ENCODE measurements around the gene NSD2. TPM values are rescaled to one million over a fixed set of nuclear protein-coding genes. Genes with fewer than 3 reads are reported as not detected.

NSD2 gene
- total RNA-seq, 1 experiment from 2014 or later: 69.0 TPM

GRCh38 chr4:2008671-2008920, 137.4 kb downstream of the NSD2 start:
- no peaks in the 10 kb centered on the region for H3K9me3 ChIP-seq (ENCODE audit: low read length)
- ATAC-seq (peak; percentile 15), DNase-seq (no peak)
- TF ChIP-seq EZH2phosphoT487 (IDR thresholded peaks at IDR 0.05; ENCODE audit: borderline replicate concordance, low read length) (no peak), CTCF (conservative IDR thresholded peaks at IDR 0.05; ENCODE audit: low read depth, low read length) (no peak), EZH2 (IDR thresholded peaks at IDR 0.05; ENCODE audit: low read length, unreplicated experiment) (no peak)
- H3K9ac ChIP-seq (ENCODE audit: low read length): peak overlapping the region; percentile 87
- H3F3A ChIP-seq (ENCODE audit: low read length, unreplicated experiment): no peaks in the 10 kb centered on the region
- ChIA-PET POLR2A (ENCODE audit: unreplicated experiment) (interaction anchor here (0.6 kb wide), 1 partner anchor 122 kb away, joined by 4 read pairs; no protein-coding TSS in a partner anchor), CTCF (no interaction called here)
- H4K20me1 ChIP-seq (ENCODE audit: low read length): peaks cover 16% of the 10 kb centered on the region; the same call in 1 of the 2 replicates
- no peaks in the 10 kb centered on the region for H3K36me3 ChIP-seq (ENCODE audit: low read depth, low read length)
- intact Hi-C loops (cut with micrococcal nuclease): no loop called here
- peak overlapping the region; percentile 77 for H3K4me3 ChIP-seq (ENCODE audit: low read length)
- no peaks in the 10 kb centered on the region for H3K9me2 ChIP-seq (replicated peaks; ENCODE audit: low read length)
- H3K79me2 ChIP-seq (ENCODE audit: low read length): peaks cover 50% of the 10 kb centered on the region
- peaks cover 14% of the 10 kb centered on the region for H3K4me1 ChIP-seq (ENCODE audit: insufficient read depth, low read length)
- peak overlapping the region; percentile 100 for H3K4me2 ChIP-seq (ENCODE audit: low read length)
- no TSS peak for BruUV-seq (replicated peaks)
- H2AFZ ChIP-seq (ENCODE audit: low read length): peak overlapping the region; percentile 76
- H3K27me3 ChIP-seq (ENCODE audit: low read length): no peaks in the 10 kb centered on the region
- H3K27ac ChIP-seq (ENCODE audit: low read length): no peak overlapping the region; the same call in 1 of the 2 replicates

GRCh38 chr4:2008921-2009650, 137.9 kb downstream of the NSD2 start, which contains the start of gene NELFA:
Gene NELFA, minus strand, starts transcription at chr4:2008974. Its CDS starts 15 bp downstream, at chr4:2008959.
- ChIA-PET CTCF (no interaction called here), POLR2A (ENCODE audit: unreplicated experiment) (interaction anchor here (0.6 kb wide), 1 partner anchor 121 kb away, joined by 4 read pairs; no protein-coding TSS in a partner anchor)
- peak within 1 kb of the TSS; percentile 82 for H3K27ac ChIP-seq (ENCODE audit: low read length)
- TF ChIP-seq CTCF (conservative IDR thresholded peaks at IDR 0.05; ENCODE audit: low read depth, low read length): no peak
- TF ChIP-seq EZH2 (IDR thresholded peaks at IDR 0.05; ENCODE audit: low read length, unreplicated experiment): no peak
- TF ChIP-seq EZH2phosphoT487 (IDR thresholded peaks at IDR 0.05; ENCODE audit: borderline replicate concordance, low read length): no peak
- H3K4me3 ChIP-seq (ENCODE audit: low read length): peak within 1 kb of the TSS; percentile 77
- peak within 1 kb of the TSS; percentile 87 for H3K9ac ChIP-seq (ENCODE audit: low read length)
- H3K9me2 ChIP-seq (replicated peaks; ENCODE audit: low read length): no peaks in the 10 kb centered on the region
- DNase-seq (peak; percentile 92), ATAC-seq (peak; percentile 86)
- H3K27me3 ChIP-seq (ENCODE audit: low read length): no peaks in the 10 kb centered on the region
- peaks cover 46% of the 10 kb centered on the region for H3K79me2 ChIP-seq (ENCODE audit: low read length)
- H3K4me2 ChIP-seq (ENCODE audit: low read length): peak within 1 kb of the TSS; percentile 100
- intact Hi-C loops (cut with micrococcal nuclease): no loop called here
- no peaks in the 10 kb centered on the region for H3K9me3 ChIP-seq (ENCODE audit: low read length)
- peak within 1 kb of the TSS; percentile 76 for H2AFZ ChIP-seq (ENCODE audit: low read length)
- no peaks in the 10 kb centered on the region for H3F3A ChIP-seq (ENCODE audit: low read length, unreplicated experiment)
- H4K20me1 ChIP-seq (ENCODE audit: low read length): peaks cover 16% of the 10 kb centered on the region; the same call in 1 of the 2 replicates
- peaks cover 14% of the 10 kb centered on the region for H3K4me1 ChIP-seq (ENCODE audit: insufficient read depth, low read length)
- BruUV-seq (replicated peaks): no TSS peak
- no peaks in the 10 kb centered on the region for H3K36me3 ChIP-seq (ENCODE audit: low read depth, low read length)

DNA sequence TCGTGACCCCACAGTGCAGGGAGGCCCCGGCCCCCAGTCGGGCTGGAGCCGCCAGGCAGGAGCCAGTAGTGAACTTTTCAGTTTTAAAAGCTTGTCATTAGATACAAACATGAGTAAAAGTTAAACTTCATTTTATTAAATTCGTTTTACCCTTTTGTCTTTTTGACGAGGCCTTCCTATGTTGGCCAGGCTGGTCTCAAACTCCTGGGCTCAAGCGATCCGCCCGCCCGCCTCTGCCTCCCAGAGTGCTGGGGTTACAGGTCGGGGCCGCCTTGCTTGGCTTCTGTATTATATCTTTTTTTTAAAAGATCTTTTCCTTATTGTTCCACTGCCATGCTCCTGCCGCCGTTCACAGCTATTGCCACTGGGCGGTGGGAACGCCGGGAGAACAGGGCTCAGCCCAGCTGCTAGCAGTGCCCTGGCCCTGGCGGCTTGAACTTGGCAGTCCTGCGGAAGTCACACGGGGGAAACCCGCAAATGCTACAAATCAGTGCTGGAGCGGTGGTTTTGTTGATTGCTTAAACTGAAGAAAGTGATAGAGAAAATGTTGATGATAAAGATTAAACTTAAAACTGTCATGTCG, 138.5 kb downstream of the NSD2 start:
- TF ChIP-seq EZH2phosphoT487 (IDR thresholded peaks at IDR 0.05; ENCODE audit: borderline replicate concordance, low read length): no peak
- TF ChIP-seq CTCF (conservative IDR thresholded peaks at IDR 0.05; ENCODE audit: low read depth, low read length): peak; percentile 19; the same call in 1 of the 2 replicates
- H2AFZ ChIP-seq (ENCODE audit: low read length): peak overlapping the region; percentile 76
- H3K27ac ChIP-seq (ENCODE audit: low read length): peak overlapping the region; percentile 82
- ATAC-seq (peak; percentile 66), DNase-seq (peak; percentile 55)
- no peaks in the 10 kb centered on the region for H3K27me3 ChIP-seq (ENCODE audit: low read length)
- H3K36me3 ChIP-seq (ENCODE audit: low read depth, low read length): no peaks in the 10 kb centered on the region
- peak overlapping the region; percentile 100 for H3K4me2 ChIP-seq (ENCODE audit: low read length)
- no peaks in the 10 kb centered on the region for H3F3A ChIP-seq (ENCODE audit: low read length, unreplicated experiment)
- peak overlapping the region; percentile 77 for H3K4me3 ChIP-seq (ENCODE audit: low read length)
- no peaks in the 10 kb centered on the region for H3K9me2 ChIP-seq (replicated peaks; ENCODE audit: low read length)
- H4K20me1 ChIP-seq (ENCODE audit: low read length): peaks cover 16% of the 10 kb centered on the region; the same call in 1 of the 2 replicates
- intact Hi-C loops (cut with micrococcal nuclease): no loop called here
- BruUV-seq (replicated peaks): TSS peak; percentile 50
- POLR2A ChIA-PET (ENCODE audit: unreplicated experiment): no interaction called here
- CTCF ChIA-PET: no interaction called here
- peaks cover 39% of the 10 kb centered on the region for H3K79me2 ChIP-seq (ENCODE audit: low read length)
- peaks cover 14% of the 10 kb centered on the region for H3K4me1 ChIP-seq (ENCODE audit: insufficient read depth, low read length)
- H3K9me3 ChIP-seq (ENCODE audit: low read length): no peaks in the 10 kb centered on the region
- peak overlapping the region; percentile 87 for H3K9ac ChIP-seq (ENCODE audit: low read length)
